Activated CD4-positive, alpha-beta T cell treated with anti-CD3 and anti-CD28 coated beads for 4 hours (primary cell): ENCODE data around the gene CIRBP.
"Not testable (repeated sequence)": the region's sequence is repeated elsewhere in the genome, so short reads cannot be mapped to it uniquely, and the experiment has no call there.

Source experiments
- DNase-seq, 2 donors: peaks; one replicate each; pipeline ENCODE4 v3.0.0-alpha.2; 2020

CIRBP gene

DNA sequence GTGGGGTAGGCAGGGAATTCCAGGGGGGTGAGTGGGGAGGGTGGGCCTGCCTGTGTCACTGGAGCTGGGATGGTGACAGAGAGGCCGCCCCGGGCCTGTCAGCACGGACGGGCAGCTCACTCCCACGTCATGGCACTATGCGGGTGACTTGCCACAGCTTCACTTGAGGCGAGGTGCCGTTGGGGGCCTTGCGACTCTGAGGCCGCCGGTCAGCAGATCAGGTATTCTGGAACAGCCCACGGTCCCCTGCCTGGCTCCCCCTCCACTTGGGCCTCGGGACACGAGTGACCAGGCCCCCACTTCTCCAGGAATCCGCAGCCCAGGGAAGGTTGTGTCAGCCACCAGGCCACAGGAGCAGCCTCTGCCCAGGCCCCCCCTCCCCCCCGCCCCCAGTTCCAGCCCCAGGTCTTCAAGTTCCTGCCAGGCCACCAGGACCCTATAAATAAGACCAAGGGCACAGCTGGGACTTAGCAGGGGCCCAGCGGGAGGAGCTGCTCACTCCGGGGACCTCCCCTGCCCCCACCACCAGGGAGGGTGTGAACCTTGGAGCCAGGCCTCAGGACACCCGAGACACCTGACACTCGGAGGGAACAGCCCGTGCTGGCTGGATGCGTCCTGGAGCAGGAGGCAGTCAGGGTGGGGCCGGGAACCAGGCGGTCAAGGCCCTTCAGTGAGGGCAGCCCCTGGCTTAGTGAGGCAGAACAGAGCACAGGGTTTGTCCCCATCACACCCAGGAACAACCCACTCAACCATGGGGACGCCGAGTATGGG, 23.5 kb upstream of the CIRBP start:
- no peak for DNase-seq

- DNase-seq: not testable (repeated sequence)
Measured at GRCh38 chr19:1246265-1247087, 22.7 kb upstream of the CIRBP start.

DNA sequence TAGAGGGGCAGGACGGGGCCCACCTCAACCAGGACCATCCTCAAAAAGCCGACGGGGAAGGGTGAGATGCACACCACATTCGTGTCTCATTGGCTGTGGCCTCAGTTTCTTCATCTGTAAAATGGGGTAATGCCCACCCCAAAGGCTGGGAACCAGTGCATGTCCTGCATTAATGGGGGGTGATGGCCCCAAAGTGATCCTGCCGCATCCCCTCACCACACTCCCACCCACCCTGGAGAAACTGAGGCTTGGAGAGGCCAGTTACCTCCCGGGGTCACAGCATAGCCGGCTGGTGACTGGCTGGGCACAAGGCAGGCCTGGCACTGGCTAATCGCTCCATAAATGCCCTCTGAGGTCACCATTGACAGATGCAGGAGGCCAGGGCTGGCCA, 21.4 kb upstream of the CIRBP start:
- no peak for DNase-seq

DNA sequence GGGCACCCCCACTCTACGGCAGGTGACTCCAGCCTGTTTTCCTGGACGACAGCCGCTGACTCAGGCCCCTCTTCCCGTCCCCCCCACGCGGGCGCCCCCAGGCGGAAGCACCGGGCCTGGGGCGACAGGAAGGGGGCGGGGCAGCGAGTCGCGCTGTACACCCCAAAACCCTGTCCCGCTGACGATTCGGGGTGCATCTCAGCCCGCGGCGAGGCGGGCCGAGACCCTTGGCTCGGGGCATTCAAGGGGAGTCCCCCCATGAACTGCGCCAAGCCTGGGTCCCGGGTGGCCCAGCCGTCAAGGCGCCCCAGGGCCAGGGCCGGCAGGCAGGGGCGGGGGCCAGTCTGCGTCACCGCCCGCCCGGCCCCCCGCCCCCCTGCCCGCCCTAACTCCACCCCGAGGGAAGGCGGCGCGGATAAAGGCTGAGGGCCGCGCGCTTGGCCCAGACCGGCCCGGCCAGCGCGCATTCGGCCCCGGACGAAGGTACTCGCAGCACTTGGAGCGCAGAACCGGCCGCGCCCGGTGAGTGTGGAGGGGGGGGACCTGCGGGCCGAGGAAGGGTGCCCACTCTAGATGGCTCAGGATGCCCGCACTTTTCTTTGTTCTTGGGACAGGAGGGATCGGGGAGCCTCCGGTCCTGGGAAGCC, 20.9 kb upstream of the CIRBP start, which contains the start of gene MIDN:
Gene MIDN, plus strand, starts transcription at position 445 of the 647 bp plus-strand sequence. CDS start 1,714 bp downstream, outside the sequence.
- peak; percentile 69 to 77 for DNase-seq

GRCh38 chr19:1248786-1249297, 20.3 kb upstream of the CIRBP start:
- DNase-seq: peak; percentile 83 to 87

GRCh38 chr19:1249298-1249989, 19.7 kb upstream of the CIRBP start:
- DNase-seq: peak; percentile 92 to 94

DNA sequence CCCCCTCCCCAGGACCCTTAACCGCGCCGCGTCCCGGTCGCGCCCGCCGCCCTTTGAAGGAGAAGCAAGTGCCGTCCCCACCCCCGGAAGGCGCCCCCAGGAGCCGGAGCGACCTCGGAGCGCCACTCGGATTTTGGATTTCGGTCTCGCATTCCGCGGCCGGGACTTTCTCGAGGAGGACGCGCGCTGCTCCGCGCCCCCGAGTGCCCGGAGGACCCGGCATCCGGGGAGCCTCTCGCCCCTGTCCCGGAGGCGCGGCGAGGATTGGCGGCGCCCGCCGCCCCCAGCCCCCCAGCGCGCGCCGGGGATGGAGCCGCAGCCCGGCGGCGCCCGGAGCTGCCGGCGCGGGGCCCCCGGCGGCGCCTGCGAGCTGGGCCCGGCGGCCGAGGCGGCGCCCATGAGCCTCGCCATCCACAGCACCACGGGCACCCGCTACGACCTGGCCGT, 19.1 kb upstream of the CIRBP start:
- DNase-seq: no peak

GRCh38 chr19:1250437-1251260, 18.5 kb upstream of the CIRBP start:
- DNase-seq: peak; percentile 51 to 64

DNA sequence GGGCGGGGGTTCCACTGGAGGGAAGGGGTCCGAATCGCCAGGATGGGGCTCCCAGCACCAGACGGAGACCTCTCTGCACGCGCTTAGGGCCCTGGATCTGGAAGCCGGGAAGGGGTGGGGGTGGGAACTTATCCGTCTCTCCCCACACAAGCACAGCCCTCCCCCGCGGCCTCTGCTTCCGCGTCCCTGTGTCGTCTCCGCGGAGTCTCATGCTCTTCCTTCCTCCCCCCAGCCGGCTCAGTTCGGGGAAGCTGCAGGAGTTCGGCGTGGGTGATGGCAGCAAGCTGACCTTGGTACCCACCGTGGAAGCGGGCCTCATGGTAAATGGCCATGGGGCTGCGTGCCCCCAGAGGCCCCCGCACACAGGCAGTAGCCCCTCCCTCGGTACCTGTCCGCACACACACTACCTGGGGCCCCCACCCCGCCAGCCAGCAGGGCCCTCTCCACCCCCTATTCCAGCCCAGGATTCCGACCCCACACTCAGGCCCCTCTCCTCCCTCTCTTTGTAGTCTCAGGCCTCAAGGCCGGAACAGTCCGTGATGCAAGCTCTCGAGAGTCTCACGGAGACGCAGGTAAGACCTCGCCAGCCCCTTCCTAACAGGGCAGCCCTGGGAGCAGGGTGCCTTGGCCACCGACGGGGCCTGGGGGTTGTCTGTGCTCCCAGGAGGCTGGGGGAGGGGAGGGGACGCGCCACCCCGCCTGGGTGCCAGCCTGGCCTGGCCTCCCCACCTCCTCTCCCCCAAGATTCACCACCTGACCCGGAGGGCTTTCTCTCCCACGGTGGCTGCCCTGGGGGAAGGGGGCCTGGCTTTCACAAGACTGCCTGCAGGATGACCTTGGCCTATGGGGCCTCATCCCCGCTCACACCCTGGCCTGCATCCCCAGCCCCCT, 17.6 kb upstream of the CIRBP start:
- DNase-seq: peak; percentile 67 to 75

DNA sequence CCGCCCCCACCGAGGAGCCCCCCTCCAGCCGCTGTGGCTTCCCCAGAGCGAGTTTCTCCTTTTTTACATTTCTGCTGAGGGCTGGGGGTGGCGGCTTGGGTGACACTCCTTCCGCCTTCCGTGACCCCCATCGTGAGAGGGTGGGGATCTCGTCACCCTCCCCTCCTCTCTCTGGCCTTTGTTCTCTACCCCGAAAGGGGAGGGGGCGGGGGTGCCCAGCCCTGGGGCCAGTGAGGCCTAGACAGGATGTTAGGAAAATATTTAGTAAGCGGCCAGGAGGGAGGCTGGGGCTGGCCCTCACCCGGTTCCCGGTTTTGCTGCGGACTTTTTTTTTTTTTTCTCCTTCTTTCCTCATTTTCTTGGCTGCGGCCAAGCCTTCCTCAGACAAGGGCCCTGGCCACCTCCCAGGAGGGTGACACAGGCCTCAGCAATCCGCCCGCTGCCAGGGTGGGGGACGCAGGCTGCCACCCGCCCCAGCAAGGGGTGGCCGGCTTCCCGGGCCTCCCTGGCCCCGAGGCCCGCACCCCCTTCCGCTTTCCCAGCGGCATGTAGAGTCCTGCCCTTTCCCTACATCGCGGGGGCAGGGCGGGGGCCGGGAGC, 16.8 kb upstream of the CIRBP start:
- peak; percentile 51 to 63 for DNase-seq

- peak; percentile 61 to 74 for DNase-seq
Measured at GRCh38 chr19:1252821-1253513, 16.2 kb upstream of the CIRBP start.

DNA sequence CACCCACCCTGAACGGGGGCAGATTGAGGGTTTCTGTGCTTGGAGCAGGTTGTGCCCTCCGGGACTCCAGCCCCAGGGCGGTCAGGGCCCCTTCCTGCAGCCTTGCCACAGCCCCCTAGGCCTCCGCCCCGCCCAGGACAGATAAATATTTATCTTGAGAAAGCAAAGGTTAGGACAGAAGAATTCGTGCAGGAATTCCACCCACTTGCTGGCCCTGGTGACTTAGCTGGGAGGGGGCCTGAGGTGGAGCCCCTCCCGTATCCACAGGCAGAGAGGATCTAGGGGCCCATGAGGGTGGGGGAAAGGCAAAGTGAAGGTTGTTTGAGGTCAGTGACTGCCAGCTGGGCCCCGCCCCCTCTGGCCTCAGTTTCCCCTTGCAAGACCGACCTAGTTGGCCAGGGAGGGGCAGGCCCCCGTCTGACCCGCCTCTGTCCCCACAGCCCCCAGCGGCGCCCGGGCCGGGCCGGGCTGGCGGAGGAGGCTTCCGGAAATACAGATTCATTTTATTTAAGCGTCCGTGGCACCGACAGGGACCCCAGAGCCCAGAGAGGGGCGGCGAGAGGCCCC, 15.5 kb upstream of the CIRBP start:
- DNase-seq: no peak

DNA sequence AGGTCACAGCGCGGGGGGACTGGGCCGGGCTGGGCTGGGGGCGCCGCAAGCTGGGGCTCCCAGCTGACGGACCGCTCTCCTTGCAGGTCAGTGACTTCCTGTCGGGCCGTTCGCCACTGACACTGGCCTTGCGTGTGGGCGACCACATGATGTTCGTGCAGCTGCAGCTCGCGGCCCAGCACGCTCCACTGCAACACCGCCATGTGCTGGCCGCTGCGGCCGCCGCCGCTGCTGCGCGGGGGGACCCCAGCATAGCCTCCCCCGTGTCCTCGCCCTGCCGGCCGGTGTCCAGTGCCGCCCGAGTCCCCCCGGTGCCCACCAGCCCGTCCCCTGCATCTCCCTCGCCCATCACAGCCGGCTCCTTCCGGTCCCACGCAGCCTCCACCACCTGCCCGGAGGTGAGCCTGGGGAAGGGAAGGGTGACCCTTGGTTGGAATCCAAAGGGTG, 15.0 kb upstream of the CIRBP start:
- no peak for DNase-seq

DNA sequence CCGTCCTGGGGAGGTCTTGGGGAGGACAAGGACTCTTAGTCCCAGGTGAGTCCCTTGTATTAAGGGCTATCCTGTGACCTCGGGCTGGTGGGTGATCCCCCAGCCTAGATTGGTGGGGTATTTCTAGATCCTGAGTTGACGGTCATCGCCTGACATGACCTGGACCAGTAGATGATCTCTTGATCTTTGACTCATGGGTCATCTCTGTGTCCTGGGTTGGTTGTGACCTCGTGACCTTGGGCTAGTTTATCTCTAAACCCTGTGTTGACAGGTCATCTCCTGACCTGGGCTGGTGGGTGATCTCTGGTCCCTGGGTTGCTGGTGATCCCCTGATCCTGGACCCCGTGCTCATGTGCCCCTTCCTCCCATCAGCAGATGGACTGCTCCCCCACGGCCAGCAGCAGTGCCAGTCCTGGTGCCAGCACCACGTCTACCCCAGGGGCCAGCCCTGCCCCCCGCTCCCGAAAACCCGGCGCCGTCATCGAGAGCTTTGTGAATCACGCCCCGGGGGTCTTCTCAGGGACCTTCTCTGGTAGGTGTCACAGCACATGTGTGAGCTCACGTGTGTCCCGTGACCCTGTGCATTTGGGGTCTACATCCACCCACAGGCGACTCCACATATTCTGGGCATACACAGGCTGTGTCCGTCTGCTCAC, 14.5 kb upstream of the CIRBP start:
- DNase-seq: no peak

GRCh38 chr19:1255186-1256161, 13.7 kb upstream of the CIRBP start:
- no peak for DNase-seq

DNA sequence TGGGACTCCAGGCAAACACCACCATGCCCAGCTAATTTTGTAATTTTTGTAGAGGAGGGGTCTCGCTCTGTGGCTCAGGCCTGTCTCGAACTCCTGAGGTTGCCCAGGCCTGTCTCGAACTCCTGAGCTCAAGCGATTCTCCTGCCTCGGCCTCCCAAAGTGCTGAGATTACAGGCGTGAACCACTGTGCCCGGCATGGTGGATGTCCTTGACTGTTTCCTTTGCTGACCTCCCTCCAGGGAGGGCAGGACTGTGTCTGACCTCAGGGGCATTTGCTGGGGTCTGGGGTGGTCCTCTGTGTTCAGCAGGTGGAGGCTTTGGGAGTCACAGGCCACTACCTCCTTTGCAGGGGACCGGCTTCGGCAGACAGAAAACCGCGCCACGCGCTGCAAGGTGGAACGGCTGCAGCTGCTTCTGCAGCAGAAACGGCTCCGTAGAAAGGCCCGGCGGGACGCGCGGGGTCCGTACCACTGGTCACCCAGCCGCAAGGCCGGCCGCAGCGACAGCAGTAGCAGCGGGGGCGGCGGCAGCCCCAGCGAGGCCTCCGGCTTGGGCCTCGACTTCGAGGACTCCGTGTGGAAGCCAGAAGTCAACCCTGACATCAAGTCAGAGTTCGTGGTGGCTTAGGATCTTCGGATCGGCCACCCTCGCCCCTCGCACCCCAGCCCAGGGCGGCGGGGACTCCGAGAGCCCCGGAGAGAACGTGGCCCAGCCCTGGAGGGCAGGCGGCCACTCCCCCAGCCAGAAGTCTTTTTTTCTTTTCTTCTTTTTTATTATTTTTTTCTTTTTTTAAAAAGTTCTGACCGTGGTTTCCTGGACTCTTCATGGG, 12.3 kb upstream of the CIRBP start:
- DNase-seq: no peak
